Erythroblast (primary cell): ENCODE measurements around the gene MICAL2.

Source experiments
- DNase-seq, 2 experiments: peaks; one replicate each; lab custom pipeline; 2025; lab: John Stamatoyannopoulos, UW
- GATA1 ChIP-seq: IDR thresholded peaks from 2 replicates; pipeline ENCODE4 v1.6.1; 2011; ENCODE audit warnings: low read depth, mild to moderate bottlenecking, control low read depth, low read length, moderate library complexity
- POLR2A ChIP-seq: IDR thresholded peaks from 2 replicates; pipeline ENCODE4 v1.6.1; 2011; ENCODE audit warnings: mild to moderate bottlenecking, low read length

MICAL2 gene

DNA sequence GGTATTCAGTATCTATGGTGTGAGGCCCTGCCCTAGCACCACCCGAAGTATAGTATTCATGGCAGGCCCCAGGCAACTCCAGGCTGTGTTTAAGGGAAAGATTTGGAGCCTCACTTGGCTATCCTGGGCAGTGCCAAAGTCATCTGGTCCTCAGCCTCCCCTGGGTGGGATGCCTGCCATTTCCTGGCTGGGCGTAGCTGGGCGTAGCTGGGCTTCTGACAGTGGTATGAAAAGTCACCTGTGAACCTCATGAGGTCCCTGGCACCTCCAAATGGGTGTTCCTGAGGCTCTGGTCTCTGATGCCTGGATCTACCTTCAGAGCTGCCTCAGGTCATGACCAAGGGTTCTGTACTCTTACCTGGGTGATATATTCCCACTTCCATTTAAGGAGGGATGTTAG is 154.0 kb downstream of the MICAL2 start:
- TF ChIP-seq POLR2A: no peak
- no peak for TF ChIP-seq GATA1

GRCh38 chr11:12266132-12266531 is 155.7 kb downstream of the MICAL2 start:
- TF ChIP-seq POLR2A (no peak), GATA1 (no peak)
- no peak for DNase-seq

More for the DNA sequence above, 154.0 kb downstream of the MICAL2 start:
- DNase-seq: peak in 1 of 2 experiments; percentile 28

DNA sequence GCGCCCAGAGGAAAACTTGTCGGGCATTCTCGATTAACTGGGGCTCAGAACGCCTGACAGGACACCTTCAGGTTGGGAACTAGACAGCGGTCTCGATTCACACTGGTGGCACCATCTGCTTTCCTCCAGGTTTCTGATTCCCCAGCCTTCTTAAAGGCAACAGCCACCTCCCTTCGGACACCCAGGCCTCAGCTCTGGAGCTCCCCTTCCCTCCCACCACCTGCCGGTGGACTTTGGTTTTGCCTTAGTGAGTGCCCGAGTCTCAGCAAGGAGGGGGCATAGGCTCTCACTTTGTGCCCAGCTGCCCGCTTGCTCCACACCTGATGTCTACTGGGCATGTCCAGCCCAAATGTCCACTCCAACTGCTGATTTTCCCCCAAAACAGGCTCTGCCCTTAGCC is 156.6 kb downstream of the MICAL2 start:
- TF ChIP-seq GATA1 (no peak), POLR2A (no peak)
- no peak for DNase-seq

DNA sequence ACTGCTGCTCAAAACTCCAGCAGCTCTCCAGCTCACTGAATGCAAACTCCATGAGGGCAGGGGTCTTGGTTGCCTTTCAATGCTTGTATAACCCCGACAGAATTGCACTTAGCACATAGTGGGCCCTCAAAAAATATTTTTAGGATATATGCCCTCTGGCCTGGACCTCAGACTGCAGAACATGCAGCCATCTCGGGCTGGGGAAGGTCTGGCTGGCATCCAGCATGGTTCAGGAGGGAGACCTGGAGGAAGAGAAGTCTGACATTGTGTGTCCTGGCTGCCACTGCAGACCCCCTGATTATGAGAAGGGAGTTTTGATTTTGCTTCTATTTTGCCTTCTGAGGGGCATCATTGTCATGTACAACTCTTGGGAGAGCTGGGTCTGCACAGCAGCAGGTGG is 157.5 kb downstream of the MICAL2 start:
- TF ChIP-seq GATA1 (no peak), POLR2A (no peak)
- no peak for DNase-seq

- TF ChIP-seq POLR2A (no peak), GATA1 (no peak)
- DNase-seq: no peak
Measured at GRCh38 chr11:12269104-12269441, 158.7 kb downstream of the MICAL2 start.

GRCh38 chr11:12269446-12270214 is 159.2 kb downstream of the MICAL2 start:
- no peak for TF ChIP-seq GATA1
- TF ChIP-seq POLR2A: no peak
- DNase-seq: no peak

GRCh38 chr11:12270215-12270797 is 159.9 kb downstream of the MICAL2 start:
- DNase-seq: peak; percentile 31 to 47
- TF ChIP-seq GATA1: no peak

DNA sequence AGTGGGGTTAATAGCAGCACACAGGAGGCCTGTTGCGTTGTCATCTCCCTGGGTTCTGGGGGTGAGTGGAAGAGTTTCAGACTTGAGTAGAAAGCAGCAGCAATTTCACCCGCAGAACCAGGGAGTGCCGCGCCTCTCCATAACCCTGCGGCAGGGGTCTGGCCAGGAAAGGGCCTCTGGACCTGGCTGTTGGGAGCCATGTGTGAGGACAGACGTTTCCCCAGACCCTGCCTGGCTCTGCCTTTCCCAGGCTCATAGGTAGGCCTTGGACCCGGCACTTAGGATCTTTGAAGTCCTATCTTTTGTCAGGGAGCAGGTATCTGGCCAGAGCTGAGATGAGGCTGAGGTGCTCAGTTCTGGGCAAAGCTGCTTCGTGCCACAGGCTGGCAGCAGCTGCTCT is 160.4 kb downstream of the MICAL2 start:
- no peak for DNase-seq
- no peak for TF ChIP-seq GATA1
- no peak for TF ChIP-seq POLR2A

GRCh38 chr11:12271241-12271640 is 160.9 kb downstream of the MICAL2 start:
- no peak for TF ChIP-seq GATA1
- TF ChIP-seq POLR2A: no peak
- no peak for DNase-seq

- TF ChIP-seq GATA1 (no peak), POLR2A (no peak)
- DNase-seq: no peak
Measured at GRCh38 chr11:12271826-12272366, 161.5 kb downstream of the MICAL2 start.

DNA sequence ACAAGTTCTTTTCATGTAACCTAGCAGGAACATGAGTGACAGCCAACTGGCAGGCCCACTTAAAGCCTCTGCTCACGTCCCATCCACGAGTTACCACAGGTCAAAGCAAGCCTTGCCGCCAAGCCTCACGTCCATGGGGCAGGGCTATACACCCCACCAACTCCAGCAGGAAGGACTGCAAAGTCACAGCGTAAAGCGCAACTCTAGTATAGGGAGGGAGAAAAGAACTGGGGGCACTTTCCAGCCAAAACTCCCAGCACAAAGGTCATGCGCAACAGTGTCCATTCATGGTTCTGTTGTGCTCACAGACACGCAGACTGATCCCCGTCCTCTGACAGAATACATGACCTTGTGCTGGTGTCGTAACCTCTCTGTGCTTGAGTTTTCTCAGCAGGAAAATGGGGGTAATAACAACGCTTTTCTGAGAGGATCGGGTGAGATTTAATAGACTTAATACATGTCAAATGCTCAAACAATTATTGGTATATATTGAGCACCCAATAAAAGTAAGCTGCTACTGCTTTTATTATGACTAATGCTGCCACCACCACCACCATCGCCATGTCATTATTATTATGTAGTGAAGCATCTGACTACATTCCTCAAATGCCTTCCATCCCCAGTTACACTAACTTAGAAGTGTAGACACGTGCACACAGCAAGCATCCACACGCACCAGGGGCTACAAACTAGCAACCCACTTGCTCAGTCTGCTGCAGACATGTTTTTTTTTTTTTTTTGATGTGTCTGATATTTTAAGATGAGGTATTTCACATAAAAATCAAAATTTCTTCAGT is 162.6 kb downstream of the MICAL2 start:
- no peak for DNase-seq
- TF ChIP-seq POLR2A (no peak), GATA1 (no peak)

DNA sequence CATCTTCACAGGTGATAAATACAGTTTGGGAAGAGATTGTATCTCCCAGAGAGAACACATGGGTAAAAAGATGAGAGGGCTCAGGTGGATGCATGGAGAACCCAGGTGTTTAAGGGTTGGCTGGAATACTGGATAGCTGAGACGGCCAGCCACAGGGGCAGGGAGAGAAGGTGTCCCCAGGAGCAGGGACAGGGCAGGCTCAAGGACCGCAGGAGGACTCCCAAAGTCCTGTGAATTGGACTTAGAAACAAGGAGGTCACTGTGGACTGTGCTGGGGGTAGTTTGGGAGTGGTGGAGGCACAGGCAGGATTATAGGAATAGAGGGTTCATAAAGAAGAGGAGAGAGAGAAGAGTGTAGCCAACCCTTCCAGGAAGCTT is 163.2 kb downstream of the MICAL2 start:
- TF ChIP-seq GATA1: no peak
- TF ChIP-seq POLR2A: no peak
- no peak for DNase-seq

- no peak for TF ChIP-seq POLR2A
- no peak for TF ChIP-seq GATA1
- no peak for DNase-seq
Measured at GRCh38 chr11:12274056-12274455, 163.7 kb downstream of the MICAL2 start.
